IPS-NIHi11 (cell line): ENCODE results near the gene LILRB3.
"Not testable (repeated sequence)": the region's sequence is repeated elsewhere in the genome, so short reads cannot be mapped to it uniquely, and the experiment has no call there.

Source experiments
- DNase-seq: peaks from one replicate; pipeline ENCODE4 v3.0.0; 2012; ENCODE audit warnings: mixed read lengths, low spot score

The LILRB3 gene

DNA sequence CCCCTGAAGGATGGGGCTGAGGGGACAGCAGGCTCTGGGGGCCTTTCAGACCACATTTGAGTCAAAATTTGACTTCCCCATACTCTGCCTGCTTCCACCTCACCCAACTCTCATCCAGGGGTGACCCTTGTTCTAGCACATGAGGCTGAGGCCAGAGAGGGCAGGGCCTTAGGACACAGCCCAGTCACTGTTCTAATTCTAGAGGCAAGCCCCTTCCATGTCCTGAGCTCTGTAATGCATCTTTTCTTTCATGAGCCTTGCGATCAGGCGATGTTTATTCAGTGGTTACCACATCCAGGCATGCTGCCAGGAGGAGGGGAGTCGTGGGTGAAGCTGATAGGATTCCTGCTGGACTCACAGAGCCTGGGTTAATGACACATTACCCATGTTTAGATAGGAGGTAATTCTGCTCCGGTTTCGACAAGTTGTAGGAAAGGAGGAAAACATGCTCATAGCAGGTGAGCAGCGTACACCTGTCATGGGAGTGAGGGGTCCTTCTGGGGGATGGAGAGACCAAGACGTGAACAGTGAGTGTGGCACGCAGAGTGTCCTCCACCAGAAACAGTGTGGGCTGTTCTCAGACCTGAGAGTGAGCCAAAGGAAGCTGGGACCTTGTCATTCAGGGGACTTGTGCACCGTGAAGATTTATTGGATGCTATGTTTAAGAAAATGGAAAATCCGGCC is 12.9 kb downstream of the LILRB3 start:
- peak; percentile 49 for DNase-seq

DNA sequence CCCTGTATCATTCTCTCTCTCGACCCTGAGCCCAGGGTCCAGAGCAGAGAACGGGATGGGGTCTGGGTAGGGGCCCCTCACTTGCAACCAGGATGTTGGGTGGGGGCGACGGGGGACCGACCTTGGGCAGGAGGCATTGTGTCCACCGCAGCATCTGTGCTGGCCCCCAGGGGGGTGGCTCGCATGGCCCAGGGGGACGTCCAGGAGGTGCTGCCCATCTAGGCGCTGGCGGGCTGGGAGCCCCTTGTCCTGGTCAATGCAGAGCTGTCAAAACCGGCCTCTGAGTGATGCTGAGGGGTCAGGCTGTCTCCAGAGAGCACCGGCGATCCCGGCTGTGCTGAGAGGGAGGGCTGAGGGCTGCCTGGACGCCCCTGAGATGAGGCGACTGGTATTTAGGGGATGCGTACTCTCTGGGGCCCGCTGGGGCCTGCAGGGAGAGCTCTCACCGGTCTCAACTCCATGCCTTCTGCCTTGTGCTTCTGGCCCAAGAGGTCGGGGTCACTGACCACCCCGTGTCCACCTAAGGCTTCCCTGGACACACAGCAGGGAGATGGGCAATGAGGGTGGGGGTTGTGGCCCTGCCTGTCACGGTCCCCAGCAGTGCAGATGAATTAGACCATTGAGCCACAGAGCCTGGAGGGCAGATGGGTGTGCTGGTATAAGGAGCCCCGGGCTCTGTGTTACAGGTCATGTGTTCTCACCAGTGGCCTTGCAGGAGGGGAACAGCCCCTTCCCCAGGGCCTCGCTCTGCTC is 13.6 kb downstream of the LILRB3 start:
- DNase-seq, result peak; percentile 38

DNA sequence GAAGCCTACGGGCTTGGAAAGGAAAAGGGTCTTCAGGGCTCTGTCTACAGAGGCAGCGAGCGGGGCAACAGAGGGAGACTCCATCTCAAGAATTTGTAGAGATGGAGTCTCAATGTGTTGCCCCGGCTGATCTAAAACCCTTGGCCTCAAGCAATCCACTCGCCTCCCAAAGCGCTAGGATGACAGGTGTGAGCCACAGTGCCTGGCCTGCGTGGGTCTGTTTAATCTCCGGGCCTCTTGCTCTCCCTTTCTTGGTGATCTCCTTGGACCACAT is 14.1 kb downstream of the LILRB3 start:
- DNase-seq, result no peak

DNA sequence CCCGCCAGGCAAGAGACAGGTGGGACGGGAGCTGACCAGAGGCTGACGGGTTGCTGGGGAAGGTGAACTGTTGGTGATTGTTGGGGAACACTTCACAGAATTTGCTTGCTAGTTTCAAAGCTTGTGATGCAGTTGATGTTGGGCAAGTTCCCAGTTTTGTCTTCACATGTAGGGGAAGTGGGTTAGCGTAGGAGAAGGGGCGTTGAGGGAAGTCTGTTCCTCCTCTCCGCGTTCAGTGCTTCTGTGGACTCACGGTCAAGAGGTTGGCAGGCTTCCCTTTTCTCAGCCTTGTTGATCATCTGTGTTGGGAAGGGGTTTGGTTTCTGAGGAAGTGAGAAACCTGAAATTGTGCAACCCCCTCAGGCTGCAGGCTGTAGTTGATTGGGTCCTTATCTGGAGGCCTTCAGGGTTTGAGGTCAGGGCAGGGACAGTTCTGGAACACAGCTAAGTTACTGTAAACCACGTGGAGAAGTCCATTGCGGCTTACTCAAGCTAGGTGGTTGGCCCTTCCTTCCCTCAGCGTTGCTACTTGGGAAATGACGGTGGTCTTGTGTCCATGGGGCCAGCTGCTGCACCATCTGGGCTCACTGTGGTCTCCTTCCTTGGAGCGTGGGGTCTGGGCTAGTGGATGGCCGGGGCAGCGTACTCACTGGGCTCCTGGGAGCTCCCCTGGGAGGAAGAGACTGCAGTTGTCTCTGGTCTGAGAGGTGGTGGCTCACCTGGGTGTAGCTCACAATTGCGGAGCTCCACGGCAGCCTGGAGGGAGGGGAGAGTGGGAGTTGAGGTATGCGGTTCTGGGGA is 14.6 kb downstream of the LILRB3 start:
- DNase-seq, result no peak

DNA sequence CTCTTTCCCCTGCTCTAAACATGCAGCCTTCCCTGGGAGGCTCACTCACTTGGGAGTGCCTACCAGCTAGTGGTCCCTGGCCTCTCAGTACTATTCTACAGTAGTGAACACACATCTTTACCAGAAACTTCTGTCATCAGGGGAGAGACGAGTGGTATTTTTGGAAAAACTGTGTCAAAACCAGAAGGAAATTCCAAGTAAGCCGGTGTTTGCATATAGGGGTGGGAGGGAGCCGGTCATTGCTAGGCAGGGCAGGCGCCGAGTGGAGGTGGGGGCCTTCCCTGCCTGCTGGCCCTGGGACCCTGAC is 15.2 kb downstream of the LILRB3 start:
- no peak for DNase-seq

DNA sequence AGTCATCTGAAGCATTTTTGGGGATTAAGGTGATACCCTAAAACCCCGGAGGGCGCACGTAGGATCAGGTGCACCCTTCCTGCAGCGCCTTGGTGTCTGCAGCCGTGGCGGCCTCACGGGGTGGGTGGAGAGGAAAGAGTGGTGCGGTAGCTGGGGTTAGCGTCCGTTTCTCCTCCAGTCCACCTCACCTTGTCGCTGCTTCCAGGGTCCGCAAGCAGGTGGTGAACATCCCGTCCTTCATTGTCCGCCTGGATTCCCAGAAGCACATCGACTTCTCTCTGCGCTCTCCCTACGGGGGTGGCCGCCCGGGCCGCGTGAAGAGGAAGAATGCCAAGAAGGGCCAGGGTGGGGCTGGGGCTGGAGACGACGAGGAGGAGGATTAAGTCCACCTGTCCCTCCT is 15.6 kb downstream of the LILRB3 start:
- DNase-seq, result not testable (repeated sequence)

DNA sequence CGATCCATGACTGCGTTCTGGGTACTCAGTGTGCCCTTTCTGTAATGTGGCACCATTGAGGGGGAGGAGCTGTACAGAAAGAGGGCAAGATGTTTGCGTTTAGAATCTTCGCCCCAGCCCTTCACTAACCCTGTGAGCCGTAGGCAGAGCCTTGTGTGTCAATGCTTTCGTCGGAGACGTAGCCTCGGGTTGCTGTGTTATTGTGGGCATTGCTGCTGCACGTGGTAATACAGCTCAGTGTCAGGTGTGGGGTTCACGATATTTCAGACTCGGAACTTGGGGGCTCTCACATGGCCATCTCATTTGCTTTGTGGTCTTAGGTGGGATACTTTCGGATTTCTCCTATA is 16.0 kb downstream of the LILRB3 start:
- no peak for DNase-seq

DNA sequence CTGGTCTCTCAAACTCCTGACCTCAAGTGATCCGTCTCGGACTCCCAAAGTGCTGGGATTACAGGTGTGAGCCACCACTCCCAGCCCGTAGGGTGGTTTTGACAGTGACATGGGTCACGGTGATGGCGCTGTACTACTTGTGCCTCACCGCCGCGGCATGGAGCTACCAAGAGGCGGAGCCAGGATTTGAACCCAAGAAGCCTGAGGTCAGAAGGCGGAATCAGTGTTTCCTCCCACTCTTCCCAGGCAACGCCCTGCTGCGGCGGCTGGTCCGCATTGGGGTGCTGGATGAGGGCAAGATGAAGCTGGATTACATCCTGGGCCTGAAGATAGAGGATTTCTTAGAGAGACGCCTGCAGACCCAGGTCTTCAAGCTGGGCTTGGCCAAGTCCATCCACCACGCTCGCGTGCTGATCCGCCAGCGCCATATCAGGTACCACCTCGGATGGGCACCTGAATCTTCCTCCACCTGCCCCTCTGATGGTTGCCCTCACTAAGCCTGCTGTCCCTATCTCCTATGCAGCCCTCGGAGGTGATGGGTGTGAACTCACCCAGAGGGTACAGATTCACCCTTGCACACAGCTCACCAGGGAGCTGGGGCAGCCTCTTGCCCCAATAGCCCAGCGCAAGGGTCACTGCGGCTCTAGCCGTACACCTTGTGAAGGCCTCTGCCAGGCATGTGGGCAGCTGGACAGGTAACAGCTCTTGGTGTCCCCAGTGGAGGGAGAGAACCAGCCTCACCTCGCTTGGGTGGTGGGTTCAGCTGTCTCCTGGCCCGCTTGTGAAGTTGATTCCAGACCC is 16.6 kb downstream of the LILRB3 start:
- DNase-seq, result no peak

DNA sequence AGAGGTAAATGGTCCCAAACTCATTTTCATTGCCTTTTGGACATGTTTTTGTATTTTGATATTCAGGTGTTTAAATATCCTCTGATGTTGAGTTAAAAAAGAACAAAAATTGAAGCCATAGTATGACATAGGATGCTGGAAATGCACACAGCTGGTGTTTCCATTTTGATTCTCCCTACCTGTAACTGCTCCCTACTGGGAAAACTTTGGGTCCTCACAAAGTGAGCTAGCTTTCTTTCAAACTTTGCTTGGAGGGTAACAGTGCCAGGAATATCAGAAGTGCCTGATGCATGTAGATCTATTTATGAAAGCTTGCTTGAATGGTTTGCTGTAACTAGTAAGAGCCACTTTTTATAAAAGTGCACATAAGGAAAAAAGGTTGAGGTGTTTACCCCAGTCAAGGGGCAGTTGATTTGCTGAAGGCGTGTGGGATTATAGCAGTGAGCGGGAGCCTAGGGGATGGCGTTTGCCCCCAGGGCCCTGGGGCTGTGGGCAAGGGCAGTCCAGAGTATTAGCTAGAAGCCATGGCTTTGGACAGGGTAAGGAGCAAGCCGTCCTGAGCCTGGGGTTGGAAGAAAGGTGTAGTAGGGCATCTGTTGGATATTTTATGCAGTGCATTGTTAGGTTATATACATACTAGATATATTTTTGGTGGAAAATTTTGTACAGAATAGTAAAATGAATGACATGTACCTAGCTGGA is 17.9 kb downstream of the LILRB3 start:
- no peak for DNase-seq

DNA sequence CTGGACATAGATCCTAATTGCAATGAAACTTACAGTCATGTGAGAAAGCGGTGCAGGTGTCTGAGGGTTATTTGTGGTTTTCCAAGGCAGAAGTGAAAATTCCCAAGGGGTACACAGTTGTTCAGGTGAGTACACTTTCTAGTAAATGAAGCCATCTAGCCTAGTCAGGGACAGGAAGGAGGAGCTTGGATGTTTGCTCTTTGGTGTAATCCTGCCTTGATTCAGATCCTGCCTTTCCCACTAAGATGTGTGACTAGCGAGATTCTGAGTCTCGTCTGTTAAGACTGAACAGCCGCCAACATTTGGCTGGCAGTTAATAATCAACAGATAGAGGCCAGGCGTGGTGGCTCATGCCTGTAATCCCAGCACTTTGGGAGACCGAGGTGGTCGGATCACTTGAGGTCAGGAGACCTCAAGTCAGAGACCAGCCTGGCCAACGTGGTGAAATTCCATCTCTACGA is 19.6 kb downstream of the LILRB3 start:
- no peak for DNase-seq

DNA sequence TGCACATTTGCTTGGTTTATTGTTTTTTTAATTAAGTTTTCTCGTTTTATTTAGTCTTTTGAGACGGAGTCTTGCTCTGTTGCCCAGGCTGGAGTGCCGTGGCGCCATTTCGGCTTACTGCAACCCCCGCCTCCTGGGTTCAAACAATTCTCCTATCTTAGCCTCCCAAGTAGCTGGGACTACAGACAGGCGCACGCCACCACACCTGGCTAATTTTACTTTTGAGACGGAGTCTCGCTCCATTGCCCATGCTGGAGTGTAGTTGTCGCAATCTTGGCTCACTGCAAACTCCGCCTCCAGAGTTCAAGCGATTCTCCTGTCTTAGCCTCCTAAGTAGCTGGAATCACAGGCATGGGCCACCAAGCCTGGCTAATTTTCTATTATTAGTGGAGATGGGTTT is 20.8 kb downstream of the LILRB3 start:
- DNase-seq, result no peak

DNA sequence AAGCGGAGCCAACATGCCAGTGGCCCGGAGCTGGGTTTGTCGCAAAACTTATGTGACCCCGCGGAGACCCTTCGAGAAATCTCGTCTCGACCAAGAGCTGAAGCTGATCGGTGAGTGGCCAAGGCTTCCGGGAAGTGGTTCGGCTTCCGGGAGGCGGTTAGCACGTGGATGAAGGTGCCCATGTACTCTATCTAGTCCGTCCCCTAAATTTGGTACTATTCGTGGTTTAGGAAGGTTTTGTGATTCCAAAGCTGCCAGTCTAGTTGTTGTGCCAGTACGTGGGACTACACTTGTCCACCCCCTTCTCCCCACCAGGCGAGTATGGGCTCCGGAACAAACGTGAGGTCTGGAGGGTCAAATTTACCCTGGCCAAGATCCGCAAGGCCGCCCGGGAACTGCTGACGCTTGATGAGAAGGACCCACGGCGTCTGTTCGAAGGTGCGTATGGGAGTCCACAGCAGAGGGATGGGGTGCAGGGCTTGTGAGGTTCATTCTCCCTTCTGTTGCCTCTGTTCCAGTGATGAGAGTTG is 21.6 kb downstream of the LILRB3 start:
- no peak for DNase-seq

DNA sequence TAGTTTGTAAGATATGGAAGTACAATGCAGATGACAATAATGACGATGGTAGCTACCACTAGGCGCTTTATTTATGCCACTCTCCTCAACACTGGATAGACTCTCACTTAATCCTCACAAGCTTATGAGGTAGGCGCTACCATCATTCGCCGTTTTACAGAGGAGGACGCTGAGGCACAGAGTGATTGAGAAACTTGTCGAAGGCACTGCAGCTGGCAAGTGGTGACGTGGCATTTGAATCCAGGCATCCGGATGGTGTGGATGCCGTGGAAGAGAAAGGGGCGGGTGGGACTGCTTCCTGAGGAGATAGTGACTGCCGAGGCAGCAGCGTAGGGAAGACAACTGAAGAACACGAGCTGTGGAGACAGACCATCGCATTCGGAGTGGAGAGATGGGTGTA is 23.4 kb downstream of the LILRB3 start:
- no peak for DNase-seq

DNA sequence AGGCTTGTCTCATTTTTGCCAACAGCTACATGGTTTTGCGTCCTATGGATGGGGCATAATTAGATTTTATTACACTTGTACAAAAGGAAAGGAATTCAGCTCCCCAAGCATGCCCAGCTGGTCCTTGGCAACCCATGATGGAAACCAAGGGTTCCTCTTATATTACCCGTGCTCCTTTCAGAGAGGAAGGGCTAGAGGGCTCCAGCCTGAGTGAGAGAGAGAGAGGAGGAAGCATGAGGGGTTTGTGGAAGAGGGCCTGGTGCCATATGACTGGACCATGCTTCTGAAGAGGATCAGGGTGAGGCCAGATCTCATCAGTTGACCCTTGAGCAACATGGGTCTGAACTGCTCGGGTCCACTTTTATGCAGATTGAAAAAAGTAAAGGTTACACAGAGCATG is 25.7 kb downstream of the LILRB3 start:
- no peak for DNase-seq

DNA sequence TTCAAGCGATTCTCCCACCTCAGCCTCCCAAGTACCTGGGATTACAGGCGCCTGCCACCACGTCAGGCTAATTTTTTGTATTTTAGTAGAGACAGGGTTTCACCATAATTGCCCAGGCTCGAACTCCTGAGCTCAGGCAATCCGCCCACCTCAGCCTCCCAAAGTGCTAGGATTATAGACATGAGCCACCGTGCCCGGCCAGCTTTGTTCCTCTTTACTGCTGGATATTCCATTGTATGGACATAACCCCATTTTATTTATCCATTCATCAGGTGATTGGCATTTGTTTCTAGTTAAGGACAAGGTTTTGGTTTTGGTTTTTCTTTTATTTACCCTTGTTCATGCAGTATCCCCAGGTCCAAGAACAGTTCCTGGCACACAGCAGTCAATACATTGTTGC is 26.3 kb downstream of the LILRB3 start:
- DNase-seq, result no peak

DNA sequence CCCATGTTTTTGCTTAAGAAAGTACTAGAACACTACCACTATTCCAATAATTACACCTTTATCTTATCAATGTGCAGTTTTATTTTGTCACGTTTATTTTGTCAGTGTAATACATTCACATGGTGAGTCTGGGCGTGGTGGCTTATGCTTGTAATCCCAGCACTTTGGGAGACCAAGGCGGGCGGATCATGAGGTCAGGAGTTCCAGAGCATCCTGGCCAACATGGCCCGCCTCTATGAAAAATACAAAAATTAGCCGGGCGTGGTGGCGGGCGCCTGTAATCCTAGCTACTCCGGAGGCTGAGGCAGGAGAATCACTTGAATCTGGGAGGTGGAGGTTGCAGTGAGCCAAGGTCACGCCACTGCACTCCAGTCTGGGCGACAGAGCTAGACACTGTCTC is 28.3 kb downstream of the LILRB3 start:
- not testable (repeated sequence) for DNase-seq

DNA sequence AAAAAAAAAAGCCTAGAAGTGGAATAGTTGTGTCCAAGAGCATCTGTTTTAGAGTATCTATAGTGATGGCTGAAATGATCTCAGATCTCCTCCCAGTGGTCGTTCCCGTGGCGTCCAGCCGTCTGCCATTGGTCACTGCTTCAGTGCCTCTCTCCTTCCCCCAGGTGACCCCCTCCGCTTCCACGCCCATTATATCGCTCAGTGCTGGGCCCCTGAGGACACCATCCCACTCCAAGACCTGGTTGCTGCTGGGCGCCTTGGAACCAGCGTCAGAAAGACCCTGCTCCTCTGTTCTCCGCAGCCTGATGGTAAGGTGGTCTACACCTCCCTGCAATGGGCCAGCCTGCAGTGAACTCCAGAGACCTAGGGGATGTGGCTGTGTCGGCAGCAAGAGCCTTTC is 29.8 kb downstream of the LILRB3 start:
- DNase-seq, result no peak

DNA sequence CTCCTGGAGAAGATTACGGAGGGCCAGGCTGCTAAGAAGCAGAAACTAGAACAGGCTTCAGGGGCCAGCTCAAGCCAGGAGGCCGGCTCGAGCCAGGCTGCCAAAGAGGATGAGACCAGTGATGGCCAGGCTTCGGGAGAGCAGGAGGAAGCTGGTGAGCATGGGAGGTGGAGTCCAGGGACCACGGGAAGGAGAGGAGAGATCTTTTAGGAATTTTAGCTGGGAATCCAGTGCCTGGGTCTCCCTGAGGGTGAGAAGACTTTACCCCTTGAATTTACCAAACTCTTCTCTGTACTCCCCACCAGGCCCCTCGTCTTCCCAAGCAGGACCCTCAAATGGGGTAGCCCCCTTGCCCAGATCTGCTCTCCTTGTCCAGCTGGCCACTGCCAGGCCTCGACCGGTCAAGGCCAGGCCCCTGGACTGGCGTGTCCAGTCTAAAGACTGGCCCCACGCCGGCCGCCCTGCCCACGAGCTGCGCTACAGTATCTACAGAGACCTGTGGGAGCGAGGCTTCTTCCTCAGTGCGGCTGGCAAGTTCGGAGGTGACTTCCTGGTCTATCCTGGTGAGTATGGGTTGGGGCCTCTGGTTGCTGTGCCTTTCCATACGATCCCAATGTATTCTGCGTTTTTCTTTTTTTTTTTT is 30.9 kb downstream of the LILRB3 start:
- DNase-seq, result no peak

DNA sequence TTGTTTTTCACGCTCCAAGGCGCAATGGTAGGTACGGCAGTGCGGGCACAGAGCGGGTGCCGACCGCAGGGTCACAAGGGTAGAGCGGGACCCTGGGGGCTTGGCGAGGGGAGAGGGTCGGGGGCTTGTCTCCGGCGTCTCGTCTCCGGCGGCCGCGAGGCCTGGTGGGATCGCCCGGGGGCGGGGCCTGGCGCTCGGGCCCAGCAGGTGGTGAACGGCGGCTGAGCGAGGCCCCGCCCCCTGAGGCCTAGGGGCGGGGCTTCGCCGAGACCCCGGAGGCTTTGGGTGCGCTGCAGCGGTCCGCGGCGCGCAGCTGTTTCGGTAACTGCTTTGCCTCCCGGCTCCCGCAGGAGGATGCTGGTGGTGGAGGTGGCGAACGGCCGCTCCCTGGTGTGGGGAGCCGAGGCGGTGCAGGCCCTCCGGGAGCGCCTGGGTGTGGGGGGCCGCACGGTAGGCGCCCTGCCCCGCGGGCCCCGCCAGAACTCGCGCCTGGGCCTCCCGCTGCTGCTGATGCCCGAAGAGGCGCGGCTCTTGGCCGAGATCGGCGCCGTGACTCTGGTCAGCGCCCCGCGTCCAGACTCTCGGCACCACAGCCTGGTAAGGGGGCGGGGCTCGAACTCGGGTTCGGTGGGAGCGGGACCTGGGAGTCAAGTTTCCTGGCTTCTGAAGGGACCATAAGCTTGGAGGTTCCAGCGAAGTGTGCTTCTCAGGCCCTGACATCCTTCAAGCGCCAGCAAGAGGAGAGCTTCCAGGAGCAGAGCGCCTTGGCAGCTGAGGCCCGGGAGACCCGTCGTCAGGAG is 31.6 kb downstream of the LILRB3 start, which contains the start of gene TSEN34:
Gene TSEN34, plus strand, starts transcription at position 298 of the 800 bp plus-strand sequence. Its CDS starts 57 bp downstream, at position 355.
- DNase-seq, result peak; percentile 70

DNA sequence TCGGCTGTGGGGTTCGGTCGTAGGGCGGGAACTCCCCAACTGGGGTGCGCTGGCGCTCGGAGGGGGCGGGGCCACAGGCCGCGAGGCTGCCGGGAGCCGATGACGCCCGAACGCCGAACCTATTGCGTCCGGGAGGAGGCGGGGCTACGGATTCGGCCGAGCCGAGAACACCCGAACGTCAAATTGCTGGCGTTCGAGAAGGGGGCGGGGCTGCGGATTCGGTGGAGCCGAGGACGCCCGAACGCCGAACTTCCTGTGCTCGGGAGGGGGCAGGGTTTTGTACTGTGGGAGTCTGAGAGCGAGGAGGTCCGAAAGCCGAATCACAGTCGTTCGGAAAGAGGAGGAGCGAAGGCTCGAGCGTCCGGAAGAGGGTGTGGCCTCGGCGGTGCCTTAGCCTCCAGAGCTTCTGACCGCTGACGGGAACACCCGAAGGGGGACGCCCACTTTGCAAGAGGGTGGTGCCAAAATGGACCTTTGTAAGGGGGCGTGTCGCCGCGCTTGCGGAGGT is 32.2 kb downstream of the LILRB3 start:
- peak; percentile 69 for DNase-seq
